ENCODE measurements around the gene SAMM50. TPM values are rescaled to one million over a fixed set of nuclear protein-coding genes. Genes with fewer than 3 reads are reported as not detected.
"Not testable (repeated sequence)": the region's sequence is repeated elsewhere in the genome, so short reads cannot be mapped to it uniquely, and the experiment has no call there.

The SAMM50 gene
- polyA plus RNA-seq, 5 donors, result 51.8 to 65.1 (median 61.7) TPM

DNA sequence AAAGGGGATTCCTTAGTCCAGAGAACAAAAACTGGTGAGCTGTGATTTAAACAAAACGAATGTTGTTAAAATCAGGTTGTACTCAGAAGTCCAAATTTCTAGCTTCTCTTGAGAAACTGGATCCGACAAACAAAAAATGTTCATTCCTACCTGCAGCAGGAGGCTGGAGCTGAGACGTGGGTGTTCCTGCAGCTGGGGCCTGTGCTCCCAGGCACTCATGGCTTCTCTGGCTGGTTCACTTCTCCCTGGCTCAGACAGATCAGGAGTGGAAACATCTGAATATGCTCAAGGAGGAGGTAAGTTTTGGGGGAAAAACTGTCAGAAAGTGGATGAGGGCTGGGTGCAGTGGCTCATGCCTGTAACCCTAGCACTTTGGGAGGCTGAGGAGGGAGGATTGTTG is 44.1 kb downstream of the SAMM50 start:
- DNase-seq, result no peak

DNA sequence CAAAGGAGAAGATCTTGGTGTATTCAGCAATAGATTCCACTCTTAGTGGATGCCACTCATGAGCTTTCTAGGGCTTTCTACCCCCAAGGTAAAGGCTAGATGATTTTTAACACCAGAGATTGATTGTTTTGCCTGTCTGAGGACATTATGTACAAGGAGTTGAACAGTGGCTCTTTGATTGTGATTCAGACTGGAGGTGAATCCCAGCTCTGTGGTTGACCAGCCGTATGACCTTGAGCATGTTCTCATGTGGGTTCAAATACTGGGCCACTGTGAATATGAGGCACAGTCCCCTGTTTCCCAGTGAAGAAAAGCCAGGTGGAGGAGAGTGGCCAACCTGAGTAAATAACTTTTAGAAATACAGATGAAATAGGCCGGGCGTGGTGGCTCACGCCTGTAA is 44.9 kb downstream of the SAMM50 start:
- DNase-seq, result no peak

DNA sequence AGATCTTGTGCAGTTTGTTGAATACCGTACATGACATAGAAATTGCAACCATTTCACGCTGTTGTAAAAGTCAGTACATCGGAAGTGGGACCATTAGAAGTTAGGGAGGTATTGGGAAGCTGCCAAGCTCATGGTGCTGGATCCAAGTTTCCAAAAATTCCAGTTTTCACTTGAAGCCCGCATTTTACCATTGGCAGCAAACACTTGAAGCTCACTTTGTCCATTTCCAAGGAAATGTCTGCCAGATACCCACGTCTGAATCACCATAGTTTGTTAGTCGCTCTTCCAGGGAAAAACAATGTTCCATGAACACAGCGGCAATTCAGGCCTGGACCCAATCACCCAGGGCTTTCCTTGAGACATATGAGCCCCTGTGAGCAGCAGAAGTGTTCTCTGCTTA is 46.3 kb downstream of the SAMM50 start:
- DNase-seq, result no peak

GRCh38 chr22:44002324-44002723 is 47.1 kb downstream of the SAMM50 start:
- no peak for DNase-seq

- no peak for DNase-seq
These were observed 47.8 kb downstream of the SAMM50 start for GRCh38 chr22:44002997-44003396.

- DNase-seq, result no peak
These were observed 48.3 kb downstream of the SAMM50 start for GRCh38 chr22:44003405-44004103.

DNA sequence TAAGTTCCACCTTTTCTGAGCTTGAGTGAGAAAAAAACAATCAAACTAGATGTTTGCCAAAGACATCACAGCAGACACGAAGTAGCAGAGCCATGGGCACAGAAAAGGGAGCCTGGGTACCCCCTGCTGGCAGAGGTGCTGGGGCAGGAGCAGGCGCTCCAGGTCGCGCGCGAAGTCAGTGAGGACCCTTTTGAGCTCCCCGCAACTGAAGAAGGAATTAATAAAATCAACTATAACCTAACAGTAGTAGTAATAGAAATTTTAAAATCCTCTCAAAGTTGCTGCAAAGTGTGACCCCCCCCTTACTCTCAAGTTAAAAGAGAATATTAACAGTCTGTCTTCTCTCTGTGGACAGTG is 48.8 kb downstream of the SAMM50 start:
- DNase-seq, result no peak

DNA sequence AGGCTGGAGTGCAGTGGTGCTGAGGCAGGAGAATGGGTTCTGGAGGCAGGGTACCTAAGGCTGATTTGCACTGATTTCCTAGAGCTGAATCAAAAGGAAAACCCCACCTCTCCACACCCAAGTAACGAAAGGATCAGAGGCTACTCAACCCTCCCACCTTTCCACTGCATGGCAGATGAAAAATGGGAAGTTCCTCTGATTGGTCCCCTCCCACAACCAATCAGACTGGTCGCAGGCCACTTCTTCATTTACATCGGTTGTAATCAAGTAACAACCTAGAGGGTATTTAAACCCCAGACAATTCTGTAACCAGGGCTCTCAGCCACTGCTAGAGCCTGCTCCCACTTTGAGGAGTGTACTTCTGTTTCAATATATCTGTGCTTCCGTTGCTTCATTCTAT is 50.3 kb downstream of the SAMM50 start:
- no peak for DNase-seq

DNA sequence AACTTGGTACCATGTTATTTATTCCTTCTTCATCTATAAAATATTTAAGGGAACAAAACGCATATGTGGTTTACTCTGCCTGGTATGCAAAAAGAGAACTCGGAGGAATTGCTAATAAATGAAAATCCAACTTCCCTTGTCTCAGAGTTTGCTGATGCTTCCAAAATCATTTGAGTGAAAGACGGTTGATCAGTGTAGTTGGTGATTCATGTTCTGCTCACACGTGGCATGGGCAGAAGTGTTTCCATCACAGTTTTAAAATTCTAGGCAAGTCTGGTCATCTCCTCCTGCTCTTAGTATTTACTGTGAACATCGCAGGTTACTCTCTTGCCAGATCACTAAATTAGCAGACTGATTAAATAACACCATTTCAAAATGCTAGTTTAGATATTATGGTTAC is 56.9 kb downstream of the SAMM50 start:
- DNase-seq, result no peak

DNA sequence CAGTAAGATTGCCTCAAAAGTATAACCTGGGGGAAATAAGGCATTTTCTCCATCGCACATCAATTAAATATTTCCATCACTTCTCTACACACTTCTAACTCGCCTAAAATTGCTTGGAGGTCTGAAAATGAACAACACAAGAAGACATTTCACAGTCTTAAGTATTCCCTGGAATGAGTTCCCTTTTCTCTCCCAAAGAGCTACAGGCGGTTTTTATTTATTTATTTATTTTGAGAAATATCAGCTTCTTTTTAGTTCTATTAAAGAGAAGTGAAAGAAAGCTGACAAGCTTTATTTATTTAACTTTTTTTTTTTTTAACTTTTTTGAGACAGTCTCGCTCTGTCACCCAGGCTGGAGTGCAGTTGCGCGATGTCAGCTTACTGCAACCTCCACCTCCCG is 57.3 kb downstream of the SAMM50 start:
- DNase-seq, result no peak

DNA sequence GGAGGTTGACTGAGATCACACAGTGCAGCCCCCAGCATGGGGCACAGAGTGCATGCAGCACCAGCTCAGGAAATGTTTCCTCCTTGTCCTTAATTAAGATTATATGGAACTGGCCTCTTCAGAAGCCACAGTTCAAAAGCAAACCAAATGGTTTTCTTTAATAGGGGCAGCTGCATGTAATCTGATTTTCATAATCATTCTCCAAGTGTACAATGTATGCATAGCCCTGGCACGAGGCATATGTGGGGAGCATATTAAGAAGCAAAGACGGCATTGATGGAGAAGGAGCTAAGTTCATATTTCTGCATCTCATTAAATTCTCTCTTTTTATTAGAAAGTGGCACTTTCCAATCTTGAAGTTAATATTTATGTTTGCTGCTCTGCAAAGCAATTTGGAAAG is 59.0 kb downstream of the SAMM50 start:
- DNase-seq, result no peak

GRCh38 chr22:44016586-44016985 is 61.3 kb downstream of the SAMM50 start:
- DNase-seq, result not testable (repeated sequence)

GRCh38 chr22:44018594-44018993 is 63.4 kb downstream of the SAMM50 start:
- no peak for DNase-seq

DNA sequence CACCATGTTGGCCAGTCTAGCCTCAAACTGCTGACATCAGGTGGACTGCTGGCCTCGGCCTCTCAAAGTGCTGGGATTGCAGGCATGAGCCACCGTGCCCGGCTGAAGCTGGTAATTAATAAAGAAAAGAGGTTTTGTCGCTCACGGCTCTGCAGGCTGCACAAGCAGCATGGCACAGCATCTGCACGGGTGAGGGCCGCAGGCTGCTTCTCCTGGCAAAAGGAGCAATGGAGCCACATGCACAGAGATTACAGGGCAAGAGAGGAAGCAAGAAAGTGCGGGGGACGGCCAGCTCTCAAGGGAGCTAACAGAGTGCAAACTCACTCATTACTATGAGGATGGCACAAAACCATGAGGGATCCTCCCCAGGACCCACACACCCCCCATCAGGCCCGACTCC is 64.2 kb downstream of the SAMM50 start:
- no peak for DNase-seq

DNA sequence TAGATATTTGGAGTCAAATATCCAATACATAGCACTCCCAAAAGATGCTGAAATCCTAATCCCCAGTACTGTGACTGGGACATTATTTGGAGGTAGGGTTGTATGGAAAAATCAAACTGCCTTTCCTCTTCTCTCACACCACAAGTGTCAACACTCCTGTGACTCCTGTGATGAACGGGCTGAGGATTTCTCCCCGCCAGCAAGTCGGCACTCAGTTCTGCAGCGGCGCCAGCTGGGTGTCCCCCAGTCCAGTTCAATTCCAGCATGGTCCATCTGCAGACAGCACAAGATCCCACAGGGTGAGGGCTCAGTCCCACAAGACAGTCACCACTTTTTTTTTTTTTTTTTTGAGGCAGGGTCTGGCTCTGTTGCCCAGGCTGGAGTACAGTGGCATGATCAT is 64.6 kb downstream of the SAMM50 start:
- no peak for DNase-seq

GRCh38 chr22:44020981-44021380 is 65.7 kb downstream of the SAMM50 start:
- DNase-seq, result no peak

- DNase-seq, result peak in 1 of 2 donors; percentile 38
These were observed 68.4 kb downstream of the SAMM50 start for GRCh38 chr22:44023404-44024287.

DNA sequence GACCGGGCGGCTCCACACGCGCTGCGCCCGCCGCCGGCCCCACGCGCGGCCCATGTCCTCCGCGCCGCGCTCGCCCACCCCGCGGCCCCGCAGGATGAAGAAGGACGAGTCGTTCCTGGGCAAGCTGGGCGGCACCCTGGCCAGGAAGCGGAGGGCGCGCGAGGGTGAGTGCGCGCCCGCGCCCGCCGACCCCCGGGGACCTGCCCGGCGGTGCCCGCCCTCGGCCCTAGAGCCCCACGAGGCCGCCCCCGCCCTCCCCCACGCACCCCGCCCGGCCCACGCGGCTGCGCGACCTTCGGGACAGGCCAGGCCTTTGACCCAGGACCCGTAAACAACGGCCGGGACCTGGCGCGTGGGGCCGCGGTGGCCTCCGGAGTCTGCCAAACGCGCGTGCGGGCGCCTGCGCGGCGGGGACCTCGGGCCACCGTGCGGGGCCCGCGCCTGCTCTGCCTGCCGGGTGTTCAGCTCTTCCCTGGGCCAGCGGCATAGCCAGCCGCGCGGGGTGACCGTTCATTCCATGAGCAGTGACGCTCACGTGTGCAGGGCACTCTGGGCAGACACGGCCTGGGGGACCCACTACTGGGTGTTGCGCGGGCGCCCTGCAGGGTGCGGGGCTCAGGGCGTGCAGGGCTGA is 69.2 kb downstream of the SAMM50 start, which contains the start of gene PARVB:
Gene PARVB (plus strand): TSS at position 15 of the 634 bp plus-strand sequence. CDS start 38 bp downstream, at position 53.
- DNase-seq, result no peak

- DNase-seq, result no peak
These were observed 70.2 kb downstream of the SAMM50 start for GRCh38 chr22:44025171-44026065.

DNA sequence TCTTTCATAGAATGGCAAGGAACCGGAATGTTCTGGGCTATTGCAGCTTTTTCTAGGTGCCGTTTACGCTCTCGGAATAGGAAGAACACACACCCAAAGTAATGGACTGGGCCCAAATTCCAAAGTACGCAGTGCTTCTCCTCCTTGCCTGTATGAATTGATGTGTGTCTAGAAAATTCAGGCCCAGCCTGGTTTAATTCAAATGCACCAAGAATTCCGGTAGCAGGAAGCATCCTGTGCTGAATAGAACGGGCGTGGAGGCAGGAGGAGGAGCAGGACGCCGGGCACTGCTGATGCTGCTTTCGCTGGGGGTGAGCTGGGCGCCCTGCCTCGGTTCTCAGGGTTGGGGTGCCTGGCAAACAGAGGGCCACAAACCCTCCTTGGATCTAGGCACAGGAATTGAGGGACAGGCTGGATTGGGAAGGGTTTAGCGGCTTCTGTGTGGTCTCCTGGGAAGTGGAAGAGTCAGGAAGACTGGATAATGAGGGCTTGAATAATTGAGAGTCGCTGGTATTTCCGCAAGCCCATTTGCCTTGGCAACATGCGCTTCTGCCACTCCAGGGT is 70.9 kb downstream of the SAMM50 start:
- DNase-seq, result no peak

Measured in right lung (tissue), 5 donors.